ENCODE measurements around the gene LRRC45. TPM values are rescaled to one million over a fixed set of nuclear protein-coding genes. Genes with fewer than 3 reads are reported as not detected.

Gene LRRC45
- total RNA-seq, 4 donors from 2014 or later, result 13.1 to 25.8 (median 15.3) TPM

DNA sequence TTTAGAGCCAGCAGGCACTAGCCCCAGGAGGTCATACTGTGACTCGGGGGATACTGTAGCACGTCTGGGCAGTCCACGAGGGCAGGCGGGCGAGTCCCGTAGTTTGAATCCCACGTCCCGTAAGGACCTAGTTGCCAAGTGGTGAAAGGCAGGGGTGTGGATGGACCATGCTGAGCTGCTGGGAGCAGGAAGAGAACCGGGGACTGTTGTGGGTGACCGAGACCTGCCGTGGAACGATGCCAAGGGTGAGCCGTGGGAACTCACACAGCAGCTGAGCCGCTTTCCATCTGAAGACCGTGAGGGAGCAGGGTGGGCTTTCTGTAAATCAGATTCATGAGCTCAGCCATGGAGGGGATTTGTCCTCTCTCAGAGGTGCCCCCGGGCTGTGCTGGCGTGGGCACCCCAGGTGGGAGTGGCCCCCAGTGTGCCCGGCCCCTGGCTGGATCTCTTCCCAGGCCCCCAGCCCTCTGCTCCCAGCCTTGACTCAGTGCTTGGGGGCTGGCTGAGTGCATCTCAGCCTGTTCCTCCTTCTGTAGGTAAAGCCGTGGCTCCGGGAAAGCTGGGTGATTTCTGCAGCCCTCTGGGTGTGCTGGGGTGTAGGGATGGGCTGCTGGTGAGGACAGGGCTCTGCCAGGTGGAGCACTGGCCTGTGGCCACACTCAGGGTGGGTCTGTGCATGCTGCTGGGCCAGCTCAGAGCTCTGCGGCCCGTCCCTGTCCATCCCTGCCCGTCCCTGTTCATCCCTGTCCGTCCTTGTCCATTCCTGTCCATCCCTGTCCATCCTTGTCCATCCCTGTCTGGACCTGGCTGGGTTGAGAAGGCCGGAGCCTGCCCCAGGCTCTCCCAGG is 32.0 kb upstream of the LRRC45 start:
- Histone ChIP-seq H3K27me3 (no peaks in the 10 kb centered on the region), H3K27ac (peak overlapping the region in 2 of 4 donors; percentile 33 to 71), H3K4me3 (peak overlapping the region in 1 of 4 donors; percentile 26), H3K4me1 (peaks cover 0 to 51% (median 27%) of the 10 kb centered on the region in 4 donors), H3K9me3 (no peaks in the 10 kb centered on the region), H3K36me3 (peaks cover 0 to 41% (median 0%) of the 10 kb centered on the region in 3 donors)
- WGBS, 2 donors, result 82 to 87% methylated on average over 20 to 21 of the region's 25 CpGs
- no peak for TF ChIP-seq POLR2A (IDR thresholded peaks at IDR 0.05)
- TF ChIP-seq EP300 (IDR thresholded peaks at IDR 0.05), result no peak
- TF ChIP-seq, protein P1, sequence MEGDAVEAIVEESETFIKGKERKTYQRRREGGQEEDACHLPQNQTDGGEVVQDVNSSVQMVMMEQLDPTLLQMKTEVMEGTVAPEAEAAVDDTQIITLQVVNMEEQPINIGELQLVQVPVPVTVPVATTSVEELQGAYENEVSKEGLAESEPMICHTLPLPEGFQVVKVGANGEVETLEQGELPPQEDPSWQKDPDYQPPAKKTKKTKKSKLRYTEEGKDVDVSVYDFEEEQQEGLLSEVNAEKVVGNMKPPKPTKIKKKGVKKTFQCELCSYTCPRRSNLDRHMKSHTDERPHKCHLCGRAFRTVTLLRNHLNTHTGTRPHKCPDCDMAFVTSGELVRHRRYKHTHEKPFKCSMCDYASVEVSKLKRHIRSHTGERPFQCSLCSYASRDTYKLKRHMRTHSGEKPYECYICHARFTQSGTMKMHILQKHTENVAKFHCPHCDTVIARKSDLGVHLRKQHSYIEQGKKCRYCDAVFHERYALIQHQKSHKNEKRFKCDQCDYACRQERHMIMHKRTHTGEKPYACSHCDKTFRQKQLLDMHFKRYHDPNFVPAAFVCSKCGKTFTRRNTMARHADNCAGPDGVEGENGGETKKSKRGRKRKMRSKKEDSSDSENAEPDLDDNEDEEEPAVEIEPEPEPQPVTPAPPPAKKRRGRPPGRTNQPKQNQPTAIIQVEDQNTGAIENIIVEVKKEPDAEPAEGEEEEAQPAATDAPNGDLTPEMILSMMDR (IDR thresholded peaks at IDR 0.05), result no peak
- DNase-seq (ENCODE audit: low spot score in 2 of 2), result no peak

GRCh38 chr17:81991684-81992305 is 31.3 kb upstream of the LRRC45 start:
- TF ChIP-seq, protein P1 (IDR thresholded peaks at IDR 0.05), result peak in 1 of 5 experiments; percentile 17
- peak in 1 of 2 donors; percentile 39 for TF ChIP-seq EP300 (IDR thresholded peaks at IDR 0.05)
- no peak for TF ChIP-seq POLR2A (IDR thresholded peaks at IDR 0.05)
- peaks cover 0 to 41% (median 0%) of the 10 kb centered on the region in 3 donors for H3K36me3 ChIP-seq
- H3K27ac ChIP-seq, result peak overlapping the region in 2 of 4 donors; percentile 33 to 71
- 33% methylated on average over 15 to 28 of the region's 31 CpGs for WGBS, 2 donors
- no peaks in the 10 kb centered on the region for H3K9me3 ChIP-seq
- peaks cover 0 to 51% (median 27%) of the 10 kb centered on the region in 4 donors for H3K4me1 ChIP-seq
- H3K4me3 ChIP-seq, result peak overlapping the region in 2 of 4 donors; percentile 19 to 26
- DNase-seq (ENCODE audit: low spot score in 2 of 2), result peak in 1 of 2 donors; percentile 41
- no peaks in the 10 kb centered on the region for H3K27me3 ChIP-seq

- H3K27ac ChIP-seq, result peak overlapping the region in 1 of 4 donors; percentile 71
- no peaks in the 10 kb centered on the region for H3K27me3 ChIP-seq
- TF ChIP-seq EP300 (IDR thresholded peaks at IDR 0.05) (no peak), POLR2A (IDR thresholded peaks at IDR 0.05) (no peak)
- TF ChIP-seq, protein P1 (IDR thresholded peaks at IDR 0.05), result no peak
- no peaks in the 10 kb centered on the region for H3K9me3 ChIP-seq
- peaks cover 0 to 51% (median 27%) of the 10 kb centered on the region in 4 donors for H3K4me1 ChIP-seq
- H3K4me3 ChIP-seq, result peak overlapping the region in 2 of 4 donors; percentile 19 to 26
- WGBS, 2 donors, result 73 to 87% methylated on average over 15 to 23 of the region's 31 CpGs
- no peak for DNase-seq (ENCODE audit: low spot score in 2 of 2)
- H3K36me3 ChIP-seq, result peaks cover 0 to 38% (median 0%) of the 10 kb centered on the region in 3 donors
Observed at GRCh38 chr17:81992306-81993102, 30.6 kb upstream of the LRRC45 start.

GRCh38 chr17:81993729-81994592 is 29.1 kb upstream of the LRRC45 start:
- Histone ChIP-seq H3K27me3 (no peaks in the 10 kb centered on the region), H3K27ac (peak overlapping the region in 1 of 4 donors; percentile 69), H3K4me3 (peak overlapping the region in 1 of 4 donors; percentile 13), H3K36me3 (peaks cover 0 to 30% (median 0%) of the 10 kb centered on the region in 3 donors), H3K4me1 (peaks cover 0 to 51% (median 27%) of the 10 kb centered on the region in 4 donors), H3K9me3 (no peaks in the 10 kb centered on the region)
- 88 to 90% methylated on average over 23 to 30 of the region's 37 CpGs for WGBS, 2 donors
- DNase-seq (ENCODE audit: low spot score in 2 of 2), result no peak
- TF ChIP-seq POLR2A (IDR thresholded peaks at IDR 0.05) (no peak), EP300 (IDR thresholded peaks at IDR 0.05) (no peak)
- TF ChIP-seq, protein P1 (IDR thresholded peaks at IDR 0.05), result no peak
